ENCODE data around the gene MACROD2.

Gene MACROD2

DNA sequence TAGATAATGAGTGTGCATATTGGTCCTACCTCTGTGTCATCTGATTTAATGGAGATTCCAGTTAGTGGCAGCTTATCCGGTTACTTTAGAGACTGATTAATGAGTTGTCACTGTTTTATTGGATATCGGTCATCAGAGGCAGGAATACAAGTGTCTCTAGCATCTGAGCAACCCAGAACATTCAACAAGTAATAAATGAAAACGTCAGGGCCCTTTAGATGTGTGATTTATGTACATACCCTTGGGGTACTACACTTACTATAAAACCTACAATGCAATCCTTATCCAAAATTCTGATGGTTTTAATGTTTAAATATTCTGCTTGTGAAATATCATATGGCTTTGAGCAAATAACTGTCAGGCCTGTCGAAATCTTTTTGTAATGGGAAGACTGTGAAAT is 1460.0 kb downstream of the MACROD2 start:
- DNase-seq (ENCODE audit: extremely low read depth, low read depth): no peak
- TF ChIP-seq, protein P1, sequence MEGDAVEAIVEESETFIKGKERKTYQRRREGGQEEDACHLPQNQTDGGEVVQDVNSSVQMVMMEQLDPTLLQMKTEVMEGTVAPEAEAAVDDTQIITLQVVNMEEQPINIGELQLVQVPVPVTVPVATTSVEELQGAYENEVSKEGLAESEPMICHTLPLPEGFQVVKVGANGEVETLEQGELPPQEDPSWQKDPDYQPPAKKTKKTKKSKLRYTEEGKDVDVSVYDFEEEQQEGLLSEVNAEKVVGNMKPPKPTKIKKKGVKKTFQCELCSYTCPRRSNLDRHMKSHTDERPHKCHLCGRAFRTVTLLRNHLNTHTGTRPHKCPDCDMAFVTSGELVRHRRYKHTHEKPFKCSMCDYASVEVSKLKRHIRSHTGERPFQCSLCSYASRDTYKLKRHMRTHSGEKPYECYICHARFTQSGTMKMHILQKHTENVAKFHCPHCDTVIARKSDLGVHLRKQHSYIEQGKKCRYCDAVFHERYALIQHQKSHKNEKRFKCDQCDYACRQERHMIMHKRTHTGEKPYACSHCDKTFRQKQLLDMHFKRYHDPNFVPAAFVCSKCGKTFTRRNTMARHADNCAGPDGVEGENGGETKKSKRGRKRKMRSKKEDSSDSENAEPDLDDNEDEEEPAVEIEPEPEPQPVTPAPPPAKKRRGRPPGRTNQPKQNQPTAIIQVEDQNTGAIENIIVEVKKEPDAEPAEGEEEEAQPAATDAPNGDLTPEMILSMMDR (IDR thresholded peaks at IDR 0.05; ENCODE audit: low read depth, low read length): no peak

DNA sequence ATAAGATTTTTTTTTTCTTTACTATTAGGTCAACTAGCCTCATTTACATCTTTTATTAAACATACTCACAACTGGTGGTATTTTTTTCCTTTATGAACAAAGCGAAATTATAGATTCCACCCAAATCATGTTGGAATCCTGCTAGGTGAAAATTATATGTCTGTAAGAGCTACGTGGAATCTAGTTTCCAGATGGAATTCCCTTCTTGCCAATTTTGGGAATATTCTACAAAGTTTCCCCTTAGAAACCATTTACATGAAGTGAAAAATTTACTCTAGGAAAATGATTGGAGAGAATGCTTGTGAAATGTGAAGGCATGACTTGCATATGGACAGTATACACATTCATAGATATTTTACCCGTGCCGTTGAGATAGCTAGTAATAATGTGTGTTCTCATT is 1466.6 kb downstream of the MACROD2 start:
- DNase-seq (ENCODE audit: extremely low read depth, low read depth): no peak
- TF ChIP-seq, protein P1 (IDR thresholded peaks at IDR 0.05; ENCODE audit: low read depth, low read length): no peak

DNA sequence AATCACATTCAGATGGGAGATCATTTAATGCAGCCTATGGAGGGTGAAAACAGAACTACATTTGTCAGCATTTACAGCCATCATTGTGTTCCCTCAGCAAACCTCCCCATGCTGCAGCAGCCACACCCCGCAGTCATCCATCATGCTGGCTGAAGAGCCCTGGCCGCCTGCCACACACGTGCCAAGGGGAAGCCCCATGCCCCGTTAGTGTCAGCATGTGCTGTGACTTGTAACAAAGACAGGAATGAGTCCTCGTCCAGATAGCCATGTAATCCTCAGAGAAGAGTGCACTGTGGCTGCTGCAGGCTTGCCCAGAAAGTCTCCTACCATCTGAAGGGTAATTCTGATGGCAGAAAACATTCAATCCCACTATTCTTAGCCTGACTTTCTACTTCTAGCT is 1480.2 kb downstream of the MACROD2 start:
- DNase-seq (ENCODE audit: extremely low read depth, low read depth): no peak
- TF ChIP-seq, protein P1 (IDR thresholded peaks at IDR 0.05; ENCODE audit: low read depth, low read length): no peak

DNA sequence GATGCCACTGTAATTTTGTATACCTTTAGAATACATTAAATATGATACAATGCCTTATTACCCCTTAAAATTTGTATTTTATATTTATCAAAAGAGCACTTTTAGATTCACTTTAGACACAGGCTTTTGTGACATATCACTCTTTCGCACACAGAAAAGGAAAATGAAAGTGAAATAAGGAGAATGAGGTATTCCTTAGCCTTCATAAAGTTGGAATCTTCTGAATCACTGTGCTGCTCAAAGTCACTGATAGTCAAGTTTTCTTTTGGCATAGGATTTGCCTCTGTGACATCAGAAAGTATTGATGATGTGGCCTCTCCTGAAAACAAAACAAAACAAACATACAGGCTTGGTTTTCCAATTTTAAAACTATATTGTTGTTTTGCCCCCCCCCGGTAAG is 1480.9 kb downstream of the MACROD2 start:
- TF ChIP-seq, protein P1 (IDR thresholded peaks at IDR 0.05; ENCODE audit: low read depth, low read length): no peak
- no peak for DNase-seq (ENCODE audit: extremely low read depth, low read depth)

DNA sequence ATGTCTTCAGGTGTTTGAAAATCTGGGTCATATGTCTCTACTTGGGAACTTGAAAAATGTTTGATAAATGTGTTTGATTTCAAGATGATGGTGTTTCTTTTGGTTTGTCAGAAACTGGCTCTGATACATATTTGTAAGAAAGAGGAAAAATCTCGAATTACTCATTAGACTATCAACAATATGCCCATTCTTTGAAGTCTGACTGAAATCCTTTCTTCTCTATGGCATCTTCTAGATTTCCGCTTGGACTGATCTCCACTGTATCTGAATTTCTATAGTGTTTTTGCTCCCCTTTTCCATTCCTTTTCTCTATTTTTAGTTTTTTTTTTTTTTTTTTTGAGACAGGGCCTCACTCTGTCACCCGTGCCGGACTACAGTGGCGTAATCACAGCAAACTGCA is 1481.5 kb downstream of the MACROD2 start:
- TF ChIP-seq, protein P1 (IDR thresholded peaks at IDR 0.05; ENCODE audit: low read depth, low read length): no peak
- no peak for DNase-seq (ENCODE audit: extremely low read depth, low read depth)

DNA sequence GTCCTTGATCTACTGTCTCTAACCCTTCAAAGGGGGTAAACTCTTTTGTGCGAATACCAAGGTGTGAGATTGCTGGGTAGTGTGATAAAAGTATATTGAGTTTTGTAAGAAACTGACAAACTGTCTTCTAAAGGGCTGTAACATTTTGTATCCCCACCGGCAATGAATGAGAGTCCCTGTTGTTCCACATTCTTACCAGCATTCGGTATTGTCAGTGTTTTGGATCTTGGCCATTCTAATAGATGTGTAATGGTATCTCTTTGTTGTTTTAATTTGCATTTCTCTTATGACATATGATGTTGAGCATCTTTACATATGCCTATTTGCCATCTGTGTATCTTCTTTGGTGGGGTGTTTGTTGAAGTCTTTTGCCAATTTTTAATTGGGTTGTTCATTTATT is 1487.2 kb downstream of the MACROD2 start:
- TF ChIP-seq, protein P1 (IDR thresholded peaks at IDR 0.05; ENCODE audit: low read depth, low read length): no peak; the same call in 1 of the 2 replicates
- DNase-seq (ENCODE audit: extremely low read depth, low read depth): no peak

DNA sequence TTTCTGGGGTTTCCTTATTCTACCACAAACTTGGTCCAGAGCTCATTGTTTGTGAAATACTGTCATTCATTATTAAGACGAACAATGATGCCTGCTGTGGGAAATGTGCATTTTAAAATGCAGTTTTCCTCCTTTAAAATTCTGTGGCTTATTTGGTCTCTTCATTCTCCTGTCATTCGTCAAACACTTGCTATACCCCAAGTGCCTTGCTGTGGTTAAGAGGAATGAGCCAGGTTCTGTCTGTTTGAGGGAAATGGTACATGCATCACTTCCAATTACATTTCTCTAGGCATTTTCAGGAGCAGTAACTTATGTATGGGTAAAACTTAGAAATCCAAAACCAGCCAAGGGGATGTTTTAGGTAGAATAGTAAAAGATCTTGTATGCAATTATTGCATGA is 1490.2 kb downstream of the MACROD2 start:
- no peak for DNase-seq (ENCODE audit: extremely low read depth, low read depth)
- TF ChIP-seq, protein P1 (IDR thresholded peaks at IDR 0.05; ENCODE audit: low read depth, low read length): no peak

All from AG09319 (cell line).